ENCODE data around the gene ZNF606.
"Not testable (repeated sequence)": the region's sequence is repeated elsewhere in the genome, so short reads cannot be mapped to it uniquely, and the experiment has no call there.

The ZNF606 gene

GRCh38 chr19:58009666-58010301 is 7.2 kb upstream of the ZNF606 start:
- DNase-seq: peak; percentile 72 to 82 (median 75)

- no peak for DNase-seq
These were observed 6.7 kb upstream of the ZNF606 start for GRCh38 chr19:58009301-58009665.

- not testable (repeated sequence) for DNase-seq
These were observed 6.3 kb upstream of the ZNF606 start for GRCh38 chr19:58008877-58009276.

- peak in 1 of 3 donors; percentile 14 for DNase-seq
These were observed 4.7 kb upstream of the ZNF606 start for GRCh38 chr19:58007285-58007684.

- no peak for DNase-seq
These were observed 681 bp upstream of the ZNF606 start for GRCh38 chr19:58003174-58003828.

DNA sequence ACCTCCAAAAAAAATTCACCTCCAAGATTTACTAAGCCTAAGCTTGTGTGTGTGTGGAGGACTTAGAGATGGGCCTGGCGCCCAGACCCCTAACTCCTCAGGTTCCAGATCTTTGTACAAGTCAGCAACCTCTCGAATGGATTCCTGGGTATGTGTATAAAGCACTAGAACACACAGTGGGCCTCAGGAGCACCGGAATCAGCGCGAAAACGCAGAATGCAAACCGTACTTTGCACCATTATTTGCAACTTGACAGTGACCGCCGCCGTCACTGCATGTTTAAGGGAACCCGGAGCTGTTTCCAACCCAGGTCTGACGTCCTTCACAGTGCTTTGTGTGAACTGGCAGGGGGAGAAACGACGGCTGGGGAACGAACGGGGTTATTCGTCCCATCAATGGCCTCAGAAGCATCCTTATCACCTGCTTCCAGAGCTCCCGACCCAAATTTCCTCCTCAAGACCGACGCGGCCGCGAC is 688 bp downstream of the ZNF606 start:
- DNase-seq: peak in 1 of 3 donors; percentile 10

GRCh38 chr19:58000677-58001076 is 1.9 kb downstream of the ZNF606 start:
- no peak for DNase-seq

DNA sequence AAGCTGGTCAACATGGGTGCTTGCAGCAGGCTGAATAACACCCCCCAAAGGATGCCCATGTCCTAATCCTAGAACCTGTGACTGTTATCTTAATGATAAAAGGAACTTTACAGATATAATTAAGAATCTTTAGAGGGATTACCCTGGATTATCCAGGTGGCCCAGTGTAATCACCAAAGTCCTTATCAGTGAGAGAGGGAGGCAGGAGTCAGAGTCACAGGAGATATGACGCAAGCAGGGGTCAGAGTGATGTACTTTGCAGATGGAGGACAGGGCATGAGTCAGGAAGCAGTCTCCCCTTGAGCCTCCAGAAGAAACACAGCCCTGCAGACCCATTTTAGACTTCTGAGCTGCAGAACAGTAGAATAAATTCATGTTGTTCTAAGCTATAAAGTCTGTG is 9.8 kb downstream of the ZNF606 start:
- DNase-seq: no peak

DNA sequence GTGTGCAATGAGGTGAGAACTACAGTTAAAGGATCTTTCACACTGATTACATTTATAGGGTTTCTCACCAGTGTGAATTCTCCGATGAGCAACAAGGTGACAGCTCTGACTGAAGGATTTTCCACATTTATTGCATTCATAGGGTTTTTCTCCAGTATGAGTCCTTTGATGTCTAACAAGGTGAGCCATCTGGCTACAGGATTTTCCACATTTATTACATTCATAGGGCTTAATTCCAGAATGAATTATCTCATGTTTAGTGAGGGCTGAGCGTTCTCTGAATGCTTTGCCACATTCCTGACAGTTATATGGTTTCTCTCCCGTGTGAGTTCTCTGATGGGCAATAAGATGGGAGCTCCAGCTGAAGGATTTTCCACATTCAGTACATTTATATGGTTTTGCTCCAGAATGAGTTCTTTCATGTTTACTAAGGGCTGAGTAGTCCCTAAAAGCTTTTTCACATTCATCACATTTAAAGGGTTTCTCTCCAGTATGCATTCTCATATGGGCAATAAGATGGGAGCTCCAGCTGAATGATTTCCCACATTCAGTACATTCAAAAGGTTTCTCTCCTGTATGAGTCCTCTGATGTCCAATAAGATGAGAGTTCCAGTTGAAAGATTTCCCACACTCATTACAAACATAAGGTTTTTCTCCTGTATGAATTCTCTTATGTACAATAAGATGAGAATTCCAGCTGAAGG is 23.9 kb downstream of the ZNF606 start:
- DNase-seq: no peak

DNA sequence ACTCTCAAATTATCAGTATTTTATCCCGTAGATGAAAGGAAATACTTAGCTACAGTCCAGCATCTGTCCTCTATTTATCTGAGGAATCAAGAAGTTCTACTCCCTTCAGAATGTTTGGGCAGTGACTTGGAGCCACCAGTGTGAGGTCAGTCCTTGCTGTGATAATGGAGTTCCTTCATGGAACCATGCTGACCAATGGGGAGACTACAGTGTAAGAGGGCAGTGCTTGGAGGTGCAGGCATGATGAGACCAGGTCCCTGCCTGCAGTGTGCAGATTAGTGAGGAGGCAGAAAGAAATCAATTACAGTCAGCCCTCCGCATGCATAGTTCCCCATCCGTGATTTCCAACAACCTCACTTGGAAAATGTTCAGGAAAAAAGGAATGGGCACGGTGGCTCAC is 28.2 kb downstream of the ZNF606 start, which contains the start of gene C19orf18:
C19orf18 (minus strand) TSS at position 101 of the 400 bp plus-strand sequence. CDS start 102 bp downstream, outside the sequence.
- no peak for DNase-seq

- no peak for DNase-seq
These were observed 37.9 kb downstream of the ZNF606 start for GRCh38 chr19:57964761-57965160.

DNA sequence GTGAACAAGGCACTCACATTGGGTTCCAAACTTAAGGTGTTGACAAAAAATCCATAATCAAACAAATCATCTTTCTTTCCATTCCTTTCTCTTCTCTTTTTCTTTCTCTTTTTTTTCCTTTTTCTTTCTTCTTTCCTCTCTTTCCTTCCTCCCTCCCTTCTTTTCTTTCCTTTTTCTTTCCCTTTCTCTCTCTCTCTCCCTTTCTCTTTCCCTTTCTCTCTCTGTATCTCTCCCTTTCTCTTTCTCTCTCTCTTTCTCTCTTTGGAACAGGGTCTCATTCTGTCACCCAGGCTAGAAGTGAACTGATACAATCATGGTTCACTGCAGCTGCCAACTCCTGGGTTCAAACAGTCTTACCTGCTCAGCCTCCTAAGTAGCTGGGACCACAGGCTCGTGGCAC is 40.8 kb downstream of the ZNF606 start:
- DNase-seq: no peak

GRCh38 chr19:57954996-57955395 is 47.6 kb downstream of the ZNF606 start:
- DNase-seq: no peak

DNA sequence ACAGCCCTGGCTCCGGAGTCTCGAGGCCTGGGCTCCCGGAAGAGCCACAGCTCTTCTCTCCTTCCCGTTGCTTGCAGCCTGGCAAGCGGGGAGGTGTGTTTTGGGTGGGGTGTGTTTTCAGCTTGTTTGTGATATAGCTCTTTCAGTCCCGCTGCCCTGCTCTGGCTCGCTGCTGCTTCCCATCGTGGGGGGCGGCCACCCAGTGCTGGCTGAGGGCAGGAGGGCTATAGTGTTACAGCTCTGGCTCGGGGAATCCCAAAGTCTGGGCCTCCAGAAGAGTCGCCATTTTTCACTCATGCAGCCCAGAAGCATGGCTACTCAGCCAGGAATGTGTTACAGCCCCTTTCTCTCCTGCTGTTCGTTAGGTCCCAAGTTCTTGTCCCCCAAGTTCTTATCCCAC is 52.9 kb downstream of the ZNF606 start:
- DNase-seq: no peak

GRCh38 chr19:57949296-57949695 is 53.3 kb downstream of the ZNF606 start:
- DNase-seq: no peak

- DNase-seq: peak; percentile 90 to 95 (median 91)
These were observed 55.0 kb downstream of the ZNF606 start, which contains the start of gene ZNF256 for GRCh38 chr19:57947419-57948134. Gene ZNF256, minus strand, starts transcription at chr19:57947706. Its CDS starts 232 bp downstream, at chr19:57947474.

DNA sequence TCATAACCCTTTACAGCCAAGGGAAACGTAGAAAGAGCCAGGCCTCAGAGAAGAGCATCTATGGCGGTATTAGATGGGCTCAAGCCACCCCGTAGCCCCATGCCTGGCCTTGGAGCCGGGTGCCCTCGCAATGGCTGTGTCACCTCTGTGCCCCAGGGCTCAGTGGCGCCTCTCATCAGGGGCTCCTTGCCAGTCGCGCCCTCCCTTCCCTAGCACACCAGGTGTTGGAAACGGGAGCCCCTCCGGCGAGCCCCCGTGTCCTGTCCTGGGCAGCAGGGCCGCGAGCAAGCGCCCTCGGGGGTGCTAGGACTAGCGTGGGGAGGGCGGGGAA is 55.6 kb downstream of the ZNF606 start:
- no peak for DNase-seq

DNA sequence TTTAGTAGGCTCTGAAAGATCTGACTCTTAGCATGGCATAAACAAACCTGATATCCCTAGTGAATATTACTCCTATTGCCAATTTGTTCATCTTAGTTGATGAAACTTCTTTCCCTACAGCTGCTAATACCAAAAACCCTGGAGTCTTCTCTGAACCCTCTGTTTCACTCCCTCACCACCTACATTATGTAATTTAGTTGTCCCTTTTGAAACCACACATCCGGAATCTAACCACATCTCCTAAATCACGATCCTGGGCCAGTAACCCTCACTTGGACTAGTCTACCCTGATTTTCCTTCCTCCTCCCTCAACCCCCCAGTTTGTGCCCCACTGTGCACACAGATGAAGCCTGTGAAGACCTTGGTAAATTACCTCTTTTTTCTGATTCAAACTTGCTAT is 56.3 kb downstream of the ZNF606 start:
- no peak for DNase-seq

DNA sequence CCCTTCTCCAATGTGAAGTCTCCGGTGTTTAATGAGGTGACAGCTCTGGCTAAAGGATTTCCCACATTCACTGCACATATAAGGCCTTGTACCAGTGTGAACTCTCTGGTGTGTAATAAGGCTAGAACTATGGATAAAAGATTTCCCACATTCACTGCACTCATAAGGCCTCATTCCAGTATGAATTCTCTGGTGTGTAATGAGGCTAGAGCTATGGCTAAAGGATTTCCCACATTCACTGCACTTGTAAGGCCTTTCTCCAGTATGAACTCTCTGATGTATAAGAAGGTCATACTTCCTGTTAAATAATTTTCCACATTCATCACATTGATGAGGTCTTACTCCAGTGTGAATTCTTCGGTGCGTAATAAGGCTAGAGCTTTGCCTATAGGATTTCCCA is 61.0 kb downstream of the ZNF606 start:
- DNase-seq: no peak

DNA sequence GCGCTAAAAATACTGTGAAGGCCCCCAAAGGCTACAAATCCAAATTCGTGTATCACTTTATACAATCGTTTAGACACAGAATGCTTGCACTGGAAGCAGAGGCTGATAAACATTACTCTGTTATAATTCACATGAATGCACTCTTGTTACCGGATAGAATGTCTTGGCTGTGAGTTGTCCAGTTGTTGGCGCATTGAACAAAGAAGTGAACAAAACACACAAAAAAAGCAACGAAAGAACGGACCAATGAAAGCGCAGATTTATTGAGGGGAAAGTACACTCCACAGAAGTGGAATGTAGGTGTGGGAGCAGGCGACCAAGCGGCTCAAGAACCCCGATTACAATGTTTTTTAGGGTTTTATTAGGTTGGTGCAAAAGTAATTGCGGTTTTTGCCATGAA is 66.9 kb downstream of the ZNF606 start:
- no peak for DNase-seq

DNA sequence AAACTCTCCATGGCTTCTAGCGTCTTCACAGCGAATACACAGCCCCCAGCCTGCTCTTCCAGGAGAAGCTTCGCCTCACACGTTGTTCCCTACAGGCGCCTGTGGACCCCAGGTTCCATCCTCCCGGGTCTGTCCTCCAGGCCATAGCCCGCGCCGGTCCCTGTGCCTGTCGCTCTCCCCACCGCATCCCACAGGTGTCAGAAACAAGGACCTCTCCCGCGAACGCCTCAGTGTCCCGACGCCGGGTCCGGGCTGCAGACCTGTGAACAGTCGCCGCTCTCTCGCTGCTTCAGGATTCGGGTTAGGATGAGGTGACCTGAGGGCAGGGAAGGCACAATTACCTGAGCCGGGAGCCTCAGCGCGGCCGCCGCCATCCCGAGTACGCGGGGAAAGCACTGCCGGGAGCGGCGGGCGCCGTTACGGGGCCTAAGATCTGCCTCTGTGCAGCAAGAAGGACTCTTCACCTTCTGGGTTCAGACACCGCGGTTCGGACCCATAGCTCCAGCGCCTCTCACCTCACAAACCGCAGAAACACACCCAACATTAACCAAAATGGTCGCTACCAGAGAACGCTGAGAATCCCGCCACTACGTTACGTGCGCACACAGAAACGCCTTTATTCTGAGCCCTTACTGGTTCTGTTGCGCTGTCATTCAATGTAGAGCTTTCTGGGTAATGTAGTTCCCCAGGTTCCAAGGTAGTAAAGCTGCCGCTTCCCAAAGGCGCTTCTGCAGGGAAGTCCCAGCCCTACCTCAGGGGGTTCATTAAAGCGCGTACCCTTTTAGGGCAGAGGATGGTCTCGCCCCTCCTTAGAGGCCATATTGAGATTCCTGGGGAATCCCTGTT is 67.6 kb downstream of the ZNF606 start, which contains the start of gene ZNF418:
ZNF418 (minus strand) TSS at position 583 of the 846 bp plus-strand sequence. CDS start 1,580 bp downstream, outside the sequence.
- DNase-seq: peak; percentile 75 to 77 (median 77)

GRCh38 chr19:57927587-57927986 is 75.0 kb downstream of the ZNF606 start:
- DNase-seq: no peak
